Progenitor cell of endocrine pancreas (in vitro differentiated cells): Measurements from ENCODE around the gene NDUFA3. TPM values are rescaled to one million over a fixed set of nuclear protein-coding genes. Genes with fewer than 3 reads are reported as not detected.

Experiments
- DNase-seq: peaks from one replicate; pipeline ENCODE4 v3.0.0; 2021; ENCODE audit warnings: low spot score; ENCODE audit not compliant: unreplicated experiment
- H3K27ac Mint-ChIP-seq: 2 replicates; pipeline ENCODE4 v1.8.0; 2021; ENCODE audit warnings: mild to moderate bottlenecking, moderate library complexity, mixed read lengths
- H3K27me3 Mint-ChIP-seq: 2 replicates; pipeline ENCODE4 v1.8.0; 2021; ENCODE audit warnings: mixed read lengths
- H3K36me3 Mint-ChIP-seq: 2 replicates; pipeline ENCODE4 v1.8.0; 2022; ENCODE audit warnings: mixed read lengths; ENCODE audit not compliant: insufficient read depth
- H3K4me1 Mint-ChIP-seq: 2 replicates; pipeline ENCODE4 v1.8.0; 2021; ENCODE audit warnings: low read depth, mixed read lengths
- H3K4me3 Mint-ChIP-seq: 2 replicates; pipeline ENCODE4 v1.8.0; 2021; ENCODE audit warnings: low read depth, mild to moderate bottlenecking, moderate library complexity, mixed read lengths
- H3K9me3 Mint-ChIP-seq: 2 replicates; pipeline ENCODE4 v1.8.0; 2021; ENCODE audit warnings: low read depth, mixed read lengths
- CTCF ChIP-seq: fragments of 200-600 bp; sonication (generic); IDR thresholded peaks from one replicate; pipeline ENCODE4 v1.5.0; 2021; ENCODE audit warnings: antibody characterized with exemption, mild to moderate bottlenecking; ENCODE audit not compliant: unreplicated experiment
- long read RNA-seq: library from polyadenylated mRNA; unstranded; transcript quantifications from one replicate; pipeline ENCODE4 v2.0.0, GENCODE V29; 2020
- total RNA-seq: library from RNA; stranded (reverse); gene quantifications from 2 replicates; pipeline ENCODE4 v1.2.1, GENCODE V29; 2021

The NDUFA3 gene
- 139 and 162 TPM in 2 replicates for total RNA-seq
- long read RNA-seq, transcript NDUFA3-214 (4 exons, 963 nt): major isoform, 9 of 16 reads
- long read RNA-seq, partial matches to known transcripts: 0 of 16 reads
- long read RNA-seq, other reads (novel, unspliced or antisense): 2 of 16 reads

GRCh38 chr19:54102421-54103169 lies at the start of gene NDUFA3:
NDUFA3 (plus strand) TSS chr19:54102855; CDS start chr19:54102879, 24 bp downstream.
- Mint-ChIP-seq H3K4me3 (peak within 1 kb of the TSS; percentile 97), H3K36me3 (peaks cover 8% of the 10 kb centered on the region)

DNA sequence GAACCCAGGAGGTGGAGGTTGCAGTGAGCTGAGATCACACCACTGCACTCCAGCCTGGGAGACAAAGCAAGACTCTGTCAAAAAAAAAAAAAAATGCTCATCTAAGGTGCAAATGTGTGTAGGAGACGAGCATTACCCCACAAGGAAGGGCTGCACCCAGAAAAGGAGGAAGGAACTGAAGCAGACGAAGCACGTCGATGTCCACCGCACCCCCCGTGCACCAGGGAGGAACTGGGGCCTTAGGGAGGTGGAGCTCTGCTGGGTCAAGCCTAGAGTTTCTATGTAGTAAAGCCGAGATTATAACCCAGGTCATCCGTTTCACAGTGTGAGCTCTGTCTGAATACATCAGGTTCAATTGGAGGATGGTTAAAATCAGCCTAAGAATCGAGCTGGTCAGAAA lies 40.0 kb upstream of the NDUFA3 start:
- Mint-ChIP-seq H3K27ac (no peak overlapping the region), H3K9me3 (no peaks in the 10 kb centered on the region), H3K27me3 (peaks cover 13% of the 10 kb centered on the region), H3K36me3 (no peaks in the 10 kb centered on the region), H3K4me1 (no peaks in the 10 kb centered on the region), H3K4me3 (no peak overlapping the region)
- TF ChIP-seq CTCF: no peak
- no peak for DNase-seq

More at GRCh38 chr19:54102421-54103169, at the start of gene NDUFA3:
- no peaks in the 10 kb centered on the region for H3K9me3 Mint-ChIP-seq
- peaks cover 10% of the 10 kb centered on the region for H3K27me3 Mint-ChIP-seq
- peaks cover 3% of the 10 kb centered on the region for H3K4me1 Mint-ChIP-seq
- no peak for TF ChIP-seq CTCF
- H3K27ac Mint-ChIP-seq: peak within 1 kb of the TSS; percentile 95
- peak; percentile 92 for DNase-seq

GRCh38 chr19:54063350-54064116 lies 39.1 kb upstream of the NDUFA3 start, which contains the start of gene VSTM1:
VSTM1 (minus strand) TSS chr19:54063897; CDS start chr19:54063777, 120 bp downstream.
- peaks cover 16% of the 10 kb centered on the region for H3K27me3 Mint-ChIP-seq
- no peak for DNase-seq
- H3K9me3 Mint-ChIP-seq: no peaks in the 10 kb centered on the region
- H3K4me1 Mint-ChIP-seq: no peaks in the 10 kb centered on the region
- H3K27ac Mint-ChIP-seq: no peak within 1 kb of the TSS
- H3K36me3 Mint-ChIP-seq: no peaks in the 10 kb centered on the region
- no peak for TF ChIP-seq CTCF
- no peak within 1 kb of the TSS for H3K4me3 Mint-ChIP-seq

DNA sequence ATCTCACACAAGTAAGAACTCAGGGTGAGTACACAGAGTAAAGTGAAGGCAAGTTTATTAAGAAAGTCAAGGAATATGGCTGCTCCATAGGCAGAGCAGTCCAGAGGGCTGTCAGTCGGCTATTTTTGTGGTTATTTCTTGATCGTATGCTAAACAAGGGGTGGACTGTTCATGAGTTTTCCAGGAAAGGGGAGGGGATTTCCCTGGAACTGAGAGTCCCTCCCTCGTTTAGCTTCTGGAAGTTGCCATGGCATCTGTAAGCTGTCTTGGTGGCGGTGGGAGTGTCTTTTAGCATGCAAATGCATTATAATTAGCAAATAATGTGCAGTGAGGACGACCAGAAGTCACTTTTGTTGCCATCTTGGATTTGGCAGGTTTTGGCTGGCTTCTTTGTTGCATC lies 33.2 kb upstream of the NDUFA3 start:
- peaks cover 4% of the 10 kb centered on the region for H3K9me3 Mint-ChIP-seq
- no peaks in the 10 kb centered on the region for H3K36me3 Mint-ChIP-seq
- no peaks in the 10 kb centered on the region for H3K4me1 Mint-ChIP-seq
- no peak overlapping the region for H3K4me3 Mint-ChIP-seq
- no peak overlapping the region for H3K27ac Mint-ChIP-seq
- no peak for TF ChIP-seq CTCF
- H3K27me3 Mint-ChIP-seq: peaks cover 16% of the 10 kb centered on the region
- DNase-seq: no peak

DNA sequence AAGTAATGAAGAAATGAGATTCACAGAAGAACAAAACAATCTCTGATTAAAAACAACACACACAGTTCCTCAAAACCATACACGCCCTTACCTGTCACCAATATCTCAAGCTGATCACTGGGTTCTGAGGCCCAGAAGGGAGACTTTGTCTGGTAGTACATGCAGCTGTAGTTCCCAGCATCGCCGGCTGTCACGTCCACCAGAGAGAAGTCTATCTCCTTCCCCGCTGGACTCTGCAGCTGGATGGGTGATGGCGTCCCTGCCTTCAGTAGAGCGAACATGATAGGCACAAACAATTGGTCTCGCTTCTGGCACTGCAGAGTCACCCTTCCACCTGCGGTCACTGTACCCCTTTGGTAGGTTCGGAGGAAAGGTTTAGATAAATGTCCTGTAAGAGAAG lies 28.8 kb upstream of the NDUFA3 start:
- TF ChIP-seq CTCF: no peak
- H3K4me3 Mint-ChIP-seq: no peak overlapping the region
- no peak overlapping the region for H3K27ac Mint-ChIP-seq
- no peaks in the 10 kb centered on the region for H3K36me3 Mint-ChIP-seq
- DNase-seq: no peak
- H3K9me3 Mint-ChIP-seq: peaks cover 4% of the 10 kb centered on the region
- H3K27me3 Mint-ChIP-seq: peaks cover 11% of the 10 kb centered on the region
- no peaks in the 10 kb centered on the region for H3K4me1 Mint-ChIP-seq
